Astrocyte (in vitro differentiated cells and primary cell): ENCODE results near the gene PDSS2.

ENCODE experiments used
- CTCF ChIP-seq: IDR thresholded peaks from 2 replicates; pipeline ENCODE4 v1.5.1; 2011; ENCODE audit warnings: low read depth, mild to moderate bottlenecking, inconsistent platforms, low read length, moderate library complexity; ENCODE audit not compliant: insufficient read depth
- EZH2 ChIP-seq: IDR thresholded peaks from 2 replicates; pipeline ENCODE4 v1.6.1; 2012; ENCODE audit warnings: mild to moderate bottlenecking, low read length, inconsistent platforms; ENCODE audit not compliant: insufficient read depth

GRCh38 chr6:107448776-107449175, 10.6 kb downstream of the PDSS2 start:
- TF ChIP-seq EZH2 = no peak
- TF ChIP-seq CTCF = no peak
